ENCODE measurements around the gene USHBP1. TPM values are rescaled to one million over a fixed set of nuclear protein-coding genes. Genes with fewer than 3 reads are reported as not detected.

Gene USHBP1
- total and polyA plus RNA-seq, 7 experiments from 2014 or later = 0.22 to 1.2 (median 0.49) TPM; not detected in 1

- Mint-ChIP-seq H3K9me3 (peaks cover 0 to 2% (median 0%) of the 10 kb centered on the region in 11 donors), H3K36me3 (no peaks in the 10 kb centered on the region), H3K27ac (no peak overlapping the region), H3K27me3 (peaks cover 0 to 16% (median 0%) of the 10 kb centered on the region in 5 donors), H3K4me3 (peak overlapping the region in 9 of 10 donors; percentile 29 to 75 (median 52)), H3K4me1 (peaks cover 0 to 14% (median 5%) of the 10 kb centered on the region in 7 donors)
- DNase-seq (peak in 2 of 9 donors; percentile 22 to 29), ATAC-seq (no peak)
- no peak overlapping the region for H3K27ac ChIP-seq (ENCODE audit: low read depth, low read length)
- H3K9me3 ChIP-seq (ENCODE audit: control insufficient read depth in 2 of 3, low read length in 3 of 3) = no peaks in the 10 kb centered on the region
- no peak overlapping the region for H3K4me3 ChIP-seq (ENCODE audit: low read length)
- POLR2A ChIA-PET = interaction anchor here (1.0 to 1.3 kb wide), 3 partner anchors 9 to 30 kb away, joined by 3 to 5 read pairs (median 3); partner anchors contain the start of gene USE1
- CTCF ChIA-PET = no interaction called here
- H3K36me3 ChIP-seq (ENCODE audit: control insufficient read depth in 2 of 3, insufficient read depth in 3 of 3, low read length in 3 of 3) = no peaks in the 10 kb centered on the region
- peaks cover 0 to 11% of the 10 kb centered on the region in 2 donors for H3K4me1 ChIP-seq (ENCODE audit: control insufficient read depth in 2 of 2, insufficient read depth in 2 of 2, low read length in 2 of 2)
- intact Hi-C loops (cut with micrococcal nuclease) = loop anchor here in 1 of 2 donors (1.0 kb wide), 1 partner anchor 10 kb away; no protein-coding TSS in a partner anchor
- H3K27me3 ChIP-seq (ENCODE audit: control insufficient read depth in 2 of 2, insufficient read depth in 2 of 2, low read length in 2 of 2) = no peaks in the 10 kb centered on the region
These were observed 19.7 kb downstream of the USHBP1 start for GRCh38 chr19:17244618-17245534.

- H3K36me3 ChIP-seq (ENCODE audit: control insufficient read depth in 2 of 3, insufficient read depth in 3 of 3, low read length in 3 of 3) = no peaks in the 10 kb centered on the region
- peaks cover 0 to 16% (median 0%) of the 10 kb centered on the region in 5 donors for H3K27me3 Mint-ChIP-seq
- peak overlapping the region in 9 of 10 donors; percentile 34 to 75 (median 52) for H3K4me3 Mint-ChIP-seq
- no peak for ATAC-seq
- no peaks in the 10 kb centered on the region for H3K27me3 ChIP-seq (ENCODE audit: control insufficient read depth in 2 of 2, insufficient read depth in 2 of 2, low read length in 2 of 2)
- peak overlapping the region in 1 of 9 donors; percentile 48 for H3K27ac Mint-ChIP-seq
- H3K4me3 ChIP-seq (ENCODE audit: low read length) = no peak overlapping the region
- no peak overlapping the region for H3K27ac ChIP-seq (ENCODE audit: low read depth, low read length)
- CTCF ChIA-PET = interaction anchor here (1.1 kb wide), 1 partner anchor 16 kb away, joined by 4 read pairs; no protein-coding TSS in a partner anchor
- intact Hi-C loops (cut with micrococcal nuclease) = no loop called here
- peaks cover 0 to 11% of the 10 kb centered on the region in 2 donors for H3K4me1 ChIP-seq (ENCODE audit: control insufficient read depth in 2 of 2, insufficient read depth in 2 of 2, low read length in 2 of 2)
- H3K9me3 Mint-ChIP-seq = peaks cover 0 to 2% (median 0%) of the 10 kb centered on the region in 11 donors
- no peaks in the 10 kb centered on the region for H3K9me3 ChIP-seq (ENCODE audit: control insufficient read depth in 2 of 3, low read length in 3 of 3)
- DNase-seq = no peak
- POLR2A ChIA-PET = interaction anchor here (0.9 to 1.3 kb wide), 3 partner anchors 8 to 118 kb away, joined by 3 to 5 read pairs (median 3); no protein-coding TSS in a partner anchor
- H3K4me1 Mint-ChIP-seq = peaks cover 0 to 14% (median 5%) of the 10 kb centered on the region in 7 donors
- no peaks in the 10 kb centered on the region for H3K36me3 Mint-ChIP-seq
These were observed 20.5 kb downstream of the USHBP1 start for GRCh38 chr19:17243830-17244617.

- H3K4me3 Mint-ChIP-seq = peak overlapping the region in 6 of 10 donors; percentile 34 to 75 (median 52)
- ChIA-PET POLR2A (interaction anchor here (0.9 to 2.5 kb wide), 2 partner anchors 28 to 117 kb away, joined by 3 to 12 read pairs; partner anchors contain the start of gene USE1), CTCF (interaction anchor here (1.1 kb wide), 1 partner anchor 15 kb away, joined by 4 read pairs; no protein-coding TSS in a partner anchor)
- H3K4me1 Mint-ChIP-seq = peaks cover 0 to 14% (median 5%) of the 10 kb centered on the region in 7 donors
- intact Hi-C loops (cut with micrococcal nuclease) = no loop called here
- H3K4me1 ChIP-seq (ENCODE audit: control insufficient read depth in 2 of 2, insufficient read depth in 2 of 2, low read length in 2 of 2) = peaks cover 0 to 11% of the 10 kb centered on the region in 2 donors
- H3K27me3 ChIP-seq (ENCODE audit: control insufficient read depth in 2 of 2, insufficient read depth in 2 of 2, low read length in 2 of 2) = no peaks in the 10 kb centered on the region
- peaks cover 0 to 16% (median 0%) of the 10 kb centered on the region in 5 donors for H3K27me3 Mint-ChIP-seq
- H3K9me3 ChIP-seq (ENCODE audit: control insufficient read depth in 2 of 3, low read length in 3 of 3) = no peaks in the 10 kb centered on the region
- no peak for ATAC-seq
- peaks cover 0 to 2% (median 0%) of the 10 kb centered on the region in 11 donors for H3K9me3 Mint-ChIP-seq
- no peak overlapping the region for H3K27ac ChIP-seq (ENCODE audit: low read depth, low read length)
- no peak for DNase-seq
- H3K36me3 ChIP-seq (ENCODE audit: control insufficient read depth in 2 of 3, insufficient read depth in 3 of 3, low read length in 3 of 3) = no peaks in the 10 kb centered on the region
- H3K27ac Mint-ChIP-seq = peak overlapping the region in 1 of 9 donors; percentile 48
- H3K4me3 ChIP-seq (ENCODE audit: low read length) = no peak overlapping the region
- H3K36me3 Mint-ChIP-seq = no peaks in the 10 kb centered on the region
These were observed 21.2 kb downstream of the USHBP1 start for GRCh38 chr19:17243211-17243829.

- Mint-ChIP-seq H3K27me3 (peaks cover 0 to 15% (median 0%) of the 10 kb centered on the region in 5 donors), H3K4me3 (peak overlapping the region in 2 of 10 donors; percentile 56 to 59), H3K4me1 (peaks cover 0 to 14% (median 5%) of the 10 kb centered on the region in 7 donors), H3K36me3 (no peaks in the 10 kb centered on the region), H3K9me3 (peaks cover 0 to 1% (median 0%) of the 10 kb centered on the region in 11 donors), H3K27ac (peak overlapping the region in 2 of 9 donors; percentile 8 to 67)
- ATAC-seq (no peak), DNase-seq (no peak)
- H3K36me3 ChIP-seq (ENCODE audit: control insufficient read depth in 2 of 3, insufficient read depth in 3 of 3, low read length in 3 of 3) = no peaks in the 10 kb centered on the region
- CTCF ChIA-PET = interaction anchor here (1.1 kb wide), 1 partner anchor 15 kb away, joined by 4 read pairs; no protein-coding TSS in a partner anchor
- H3K4me1 ChIP-seq (ENCODE audit: control insufficient read depth in 2 of 2, insufficient read depth in 2 of 2, low read length in 2 of 2) = peaks cover 0 to 11% of the 10 kb centered on the region in 2 donors
- H3K4me3 ChIP-seq (ENCODE audit: low read length) = no peak overlapping the region
- intact Hi-C loops (cut with micrococcal nuclease) = no loop called here
- H3K27me3 ChIP-seq (ENCODE audit: control insufficient read depth in 2 of 2, insufficient read depth in 2 of 2, low read length in 2 of 2) = no peaks in the 10 kb centered on the region
- POLR2A ChIA-PET = interaction anchor here (0.8 to 2.5 kb wide), 4 partner anchors 16 to 117 kb away, joined by 3 to 12 read pairs (median 4); partner anchors contain the start of genes OCEL1 and USE1
- no peaks in the 10 kb centered on the region for H3K9me3 ChIP-seq (ENCODE audit: control insufficient read depth in 2 of 3, low read length in 3 of 3)
- no peak overlapping the region for H3K27ac ChIP-seq (ENCODE audit: low read depth, low read length)
These were observed 21.9 kb downstream of the USHBP1 start for GRCh38 chr19:17242431-17243208.

GRCh38 chr19:17240826-17241399 lies 23.6 kb downstream of the USHBP1 start:
- Mint-ChIP-seq H3K4me1 (peaks cover 0 to 10% (median 0%) of the 10 kb centered on the region in 7 donors), H3K27me3 (peaks cover 0 to 4% (median 0%) of the 10 kb centered on the region in 5 donors), H3K4me3 (no peak overlapping the region), H3K27ac (peak overlapping the region in 2 of 9 donors; percentile 65 to 86), H3K36me3 (no peaks in the 10 kb centered on the region), H3K9me3 (no peaks in the 10 kb centered on the region)
- H3K27me3 ChIP-seq (ENCODE audit: control insufficient read depth in 2 of 2, insufficient read depth in 2 of 2, low read length in 2 of 2) = no peaks in the 10 kb centered on the region
- no peaks in the 10 kb centered on the region for H3K4me1 ChIP-seq (ENCODE audit: control insufficient read depth in 2 of 2, insufficient read depth in 2 of 2, low read length in 2 of 2)
- ATAC-seq = no peak
- POLR2A ChIA-PET = interaction anchor here (0.7 to 2.5 kb wide), 3 partner anchors 26 to 115 kb away, joined by 3 to 12 read pairs (median 3); partner anchors contain the start of gene USE1
- H3K36me3 ChIP-seq (ENCODE audit: control insufficient read depth in 2 of 3, insufficient read depth in 3 of 3, low read length in 3 of 3) = no peaks in the 10 kb centered on the region
- no peak overlapping the region for H3K27ac ChIP-seq (ENCODE audit: low read depth, low read length)
- intact Hi-C loops (cut with micrococcal nuclease) = no loop called here
- no peak overlapping the region for H3K4me3 ChIP-seq (ENCODE audit: low read length)
- CTCF ChIA-PET = interaction anchor here (0.5 kb wide), 1 partner anchor 64 kb away, joined by 3 read pairs; no protein-coding TSS in a partner anchor
- H3K9me3 ChIP-seq (ENCODE audit: control insufficient read depth in 2 of 3, low read length in 3 of 3) = no peaks in the 10 kb centered on the region
- no peak for DNase-seq

Data from naive thymus-derived CD4-positive, alpha-beta T cell (primary cell).